Astrocyte of the cerebellum (primary cell): Measurements from ENCODE around the gene CYP1A2.

ENCODE experiments used
- DNase-seq: peaks from one replicate; pipeline ENCODE4 v3.0.0-alpha.2; 2011; ENCODE audit warnings: low read depth
- H3K4me3 ChIP-seq: 2 replicates; pipeline ENCODE4 v1.5.1; 2011; ENCODE audit warnings: mild to moderate bottlenecking, low read depth, low read length, moderate library complexity
- in situ Hi-C: cut with HindIII; loops from 2 replicates; pipeline ENCODE4 v1.10.0; 2017; ENCODE audit warnings: low sequenced_read_pairs
- TF ChIP-seq, protein P1 (sequence below): IDR thresholded peaks from 2 replicates; pipeline ENCODE4 v1.5.1; 2012; ENCODE audit warnings: low read length, low read depth, moderate library complexity, mild to moderate bottlenecking; ENCODE audit errors: missing control alignments

CYP1A2 gene

GRCh38 chr15:74754593-74755215, 6.1 kb downstream of the CYP1A2 start:
- H3K4me3 ChIP-seq: no peak overlapping the region
- TF ChIP-seq, protein P1, sequence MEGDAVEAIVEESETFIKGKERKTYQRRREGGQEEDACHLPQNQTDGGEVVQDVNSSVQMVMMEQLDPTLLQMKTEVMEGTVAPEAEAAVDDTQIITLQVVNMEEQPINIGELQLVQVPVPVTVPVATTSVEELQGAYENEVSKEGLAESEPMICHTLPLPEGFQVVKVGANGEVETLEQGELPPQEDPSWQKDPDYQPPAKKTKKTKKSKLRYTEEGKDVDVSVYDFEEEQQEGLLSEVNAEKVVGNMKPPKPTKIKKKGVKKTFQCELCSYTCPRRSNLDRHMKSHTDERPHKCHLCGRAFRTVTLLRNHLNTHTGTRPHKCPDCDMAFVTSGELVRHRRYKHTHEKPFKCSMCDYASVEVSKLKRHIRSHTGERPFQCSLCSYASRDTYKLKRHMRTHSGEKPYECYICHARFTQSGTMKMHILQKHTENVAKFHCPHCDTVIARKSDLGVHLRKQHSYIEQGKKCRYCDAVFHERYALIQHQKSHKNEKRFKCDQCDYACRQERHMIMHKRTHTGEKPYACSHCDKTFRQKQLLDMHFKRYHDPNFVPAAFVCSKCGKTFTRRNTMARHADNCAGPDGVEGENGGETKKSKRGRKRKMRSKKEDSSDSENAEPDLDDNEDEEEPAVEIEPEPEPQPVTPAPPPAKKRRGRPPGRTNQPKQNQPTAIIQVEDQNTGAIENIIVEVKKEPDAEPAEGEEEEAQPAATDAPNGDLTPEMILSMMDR: no peak
- DNase-seq: no peak
- in situ Hi-C loops: no loop called here

DNA sequence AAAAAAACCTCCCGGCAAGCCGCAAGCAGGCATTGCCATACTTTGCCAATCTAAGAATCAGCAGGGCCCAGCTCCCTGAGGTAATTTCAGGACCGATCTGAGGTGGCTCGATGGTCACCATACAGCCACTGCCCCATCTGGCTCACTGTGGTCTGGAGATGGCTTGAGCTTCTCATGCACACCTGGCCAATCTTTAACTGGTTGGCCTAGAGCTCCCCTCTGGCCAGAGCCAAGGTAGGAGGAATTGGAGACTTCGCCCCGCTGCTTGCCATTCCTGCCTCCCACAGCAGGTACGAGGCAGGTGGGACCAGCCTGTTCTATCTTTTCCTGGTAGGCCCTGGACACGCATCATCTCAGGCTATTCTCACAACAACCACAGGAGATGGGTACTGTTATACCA, 10.1 kb downstream of the CYP1A2 start:
- in situ Hi-C loops: no loop called here
- TF ChIP-seq, protein P1: no peak
- DNase-seq: no peak
- no peak overlapping the region for H3K4me3 ChIP-seq

DNA sequence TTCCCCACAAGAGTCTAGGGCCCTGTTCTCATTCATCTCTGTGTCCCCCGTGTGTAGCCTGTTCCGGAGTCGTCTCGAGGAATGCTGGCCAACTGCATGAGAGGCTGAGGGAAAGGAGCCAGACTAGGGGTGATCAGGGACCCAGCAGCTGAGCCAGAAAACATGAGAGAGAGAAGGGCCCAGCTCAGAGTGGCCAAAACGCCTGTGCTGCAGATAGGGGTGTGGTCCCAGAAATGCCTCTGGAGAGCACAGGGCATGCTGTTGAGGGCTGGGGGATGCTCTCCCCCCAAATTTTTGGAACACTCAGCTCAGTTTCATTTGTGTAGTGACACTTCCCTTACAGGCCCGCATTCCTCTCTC, 14.1 kb downstream of the CYP1A2 start:
- TF ChIP-seq, protein P1: no peak
- DNase-seq: no peak
- H3K4me3 ChIP-seq: no peak overlapping the region
- in situ Hi-C loops: no loop called here

DNA sequence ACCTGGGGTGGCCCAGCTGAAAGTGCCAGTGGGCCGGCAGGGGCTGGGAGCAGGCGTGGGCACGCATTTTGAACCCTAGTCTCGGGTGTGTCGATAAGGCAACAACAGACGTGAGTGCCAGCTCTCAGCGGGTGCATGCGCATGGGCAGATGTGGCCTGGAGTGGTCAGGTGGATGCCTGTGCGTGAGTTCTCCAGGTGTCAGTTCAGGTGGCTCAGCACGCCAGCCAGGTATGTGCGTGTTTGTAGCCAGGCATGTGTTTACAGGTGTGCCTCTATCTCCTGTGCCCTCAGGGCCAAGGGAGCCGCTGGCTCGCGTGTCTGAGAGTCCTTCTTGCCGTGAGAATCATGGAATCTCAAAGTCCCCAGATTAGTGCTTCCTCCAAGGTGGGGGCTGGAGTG, 14.8 kb downstream of the CYP1A2 start:
- no peak overlapping the region for H3K4me3 ChIP-seq
- in situ Hi-C loops: no loop called here
- TF ChIP-seq, protein P1: no peak
- no peak for DNase-seq

DNA sequence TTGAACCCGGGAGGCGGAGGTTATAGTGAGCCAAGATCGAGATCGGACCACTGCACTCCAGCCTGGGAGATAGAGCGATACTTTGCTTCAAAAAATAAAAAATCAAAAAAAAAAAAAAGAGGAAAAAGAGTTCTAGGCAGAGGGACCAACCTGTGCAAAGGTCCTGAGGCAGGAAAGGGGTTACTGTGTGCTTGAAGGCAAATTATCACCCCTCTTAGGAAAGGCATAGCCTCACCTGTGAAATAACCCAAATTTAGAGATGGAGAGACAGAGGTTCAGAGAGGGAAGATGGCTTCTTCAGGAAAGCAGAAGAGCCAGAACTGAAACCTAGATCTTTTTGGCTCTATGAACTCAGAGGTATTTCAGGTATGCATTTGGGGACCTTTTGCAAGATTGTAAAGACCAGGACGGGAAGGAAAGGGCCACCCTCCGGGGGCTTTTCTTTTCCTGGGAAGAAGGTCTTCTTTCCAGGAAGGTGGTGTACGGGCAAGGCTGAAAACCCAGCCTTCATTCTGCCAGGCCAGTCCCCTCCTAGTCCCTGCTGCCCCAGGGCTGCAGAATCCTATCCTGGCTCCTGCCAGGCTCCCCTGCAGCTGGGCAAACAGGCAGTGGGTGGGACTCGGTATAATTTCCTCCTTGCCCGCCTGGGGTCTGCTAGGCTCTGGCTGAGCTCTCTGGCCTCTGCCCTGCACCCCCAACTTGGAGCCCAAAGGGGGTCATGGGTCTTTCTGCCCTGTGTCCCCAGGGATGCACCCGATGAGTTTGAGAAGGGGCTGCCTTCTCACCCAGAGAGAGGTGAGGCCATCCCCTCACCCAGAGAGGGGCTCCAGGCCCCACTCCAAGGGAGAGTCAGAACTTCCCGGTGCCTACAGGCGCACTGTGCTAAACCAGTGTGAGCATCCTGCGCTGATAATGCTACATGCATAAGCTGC, 18.8 kb downstream of the CYP1A2 start:
- in situ Hi-C loops: loop anchor here (5.0 kb wide), 2 partner anchors 135 to 185 kb away; no protein-coding TSS in a partner anchor
- TF ChIP-seq, protein P1: no peak
- no peak for DNase-seq
- H3K4me3 ChIP-seq: no peak overlapping the region

- TF ChIP-seq, protein P1: no peak
- H3K4me3 ChIP-seq: no peak overlapping the region
- in situ Hi-C loops: loop anchor here (5.0 kb wide), 2 partner anchors 136 to 184 kb away; no protein-coding TSS in a partner anchor
- DNase-seq: no peak
These were observed 19.6 kb downstream of the CYP1A2 start for GRCh38 chr15:74768099-74768770.
